Fibroblast of skin of left quadriceps (primary cell): ENCODE data around the gene TMCO4.

Experiments used
- DNase-seq, 2 experiments: peaks; one replicate each; pipeline ENCODE4 v3.0.0-alpha.2; 2013; ENCODE audit warnings: low read depth in 2 of 2

TMCO4 gene

GRCh38 chr1:19687414-19687813 lies 112.3 kb downstream of the TMCO4 start:
- no peak for DNase-seq

GRCh38 chr1:19685994-19686393 lies 113.7 kb downstream of the TMCO4 start:
- no peak for DNase-seq

DNA sequence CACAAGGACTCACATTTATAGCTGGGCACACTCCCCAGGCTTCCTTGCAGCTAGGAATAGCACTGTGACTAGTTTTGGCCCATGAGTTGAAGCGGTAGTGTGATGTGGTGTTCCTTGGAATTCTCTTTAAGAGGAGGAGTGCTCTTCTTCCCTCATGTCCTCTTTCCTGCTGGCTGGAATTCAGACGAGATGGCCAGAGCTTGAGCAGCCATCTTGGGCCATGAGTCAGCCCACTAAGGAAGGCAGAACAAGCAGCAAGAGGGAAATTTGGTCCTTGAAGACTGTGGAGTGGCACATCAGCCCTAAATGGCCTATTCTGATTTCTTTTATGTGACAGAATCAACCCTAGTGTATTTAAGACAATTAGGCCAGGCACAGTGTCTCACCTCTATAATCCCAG lies 115.0 kb downstream of the TMCO4 start:
- DNase-seq, result no peak

- DNase-seq, result no peak
Observed at GRCh38 chr1:19683351-19683750, 116.4 kb downstream of the TMCO4 start.

DNA sequence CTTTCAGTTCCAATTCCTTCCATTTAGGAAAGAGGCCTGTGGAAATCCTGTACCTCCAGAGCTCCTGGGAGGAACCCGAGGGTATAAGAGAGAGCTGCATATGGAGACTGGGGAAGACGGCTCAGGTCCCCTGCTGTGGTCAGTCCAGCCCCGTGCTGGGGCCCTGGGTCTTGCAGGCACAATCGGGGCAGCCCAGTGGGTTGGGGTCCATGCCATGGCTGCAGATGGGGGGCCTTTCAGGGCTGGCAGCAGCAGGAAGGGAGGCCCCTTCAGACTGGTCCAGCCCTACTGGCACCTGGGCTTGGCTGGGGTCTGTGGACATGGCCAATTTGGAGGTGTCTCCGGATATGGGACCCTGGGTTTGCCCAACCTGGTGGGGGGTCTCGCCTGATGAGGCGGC lies 116.8 kb downstream of the TMCO4 start:
- no peak for DNase-seq

- peak; percentile 81 to 84 for DNase-seq
Observed at GRCh38 chr1:19682257-19682656, 117.5 kb downstream of the TMCO4 start.

DNA sequence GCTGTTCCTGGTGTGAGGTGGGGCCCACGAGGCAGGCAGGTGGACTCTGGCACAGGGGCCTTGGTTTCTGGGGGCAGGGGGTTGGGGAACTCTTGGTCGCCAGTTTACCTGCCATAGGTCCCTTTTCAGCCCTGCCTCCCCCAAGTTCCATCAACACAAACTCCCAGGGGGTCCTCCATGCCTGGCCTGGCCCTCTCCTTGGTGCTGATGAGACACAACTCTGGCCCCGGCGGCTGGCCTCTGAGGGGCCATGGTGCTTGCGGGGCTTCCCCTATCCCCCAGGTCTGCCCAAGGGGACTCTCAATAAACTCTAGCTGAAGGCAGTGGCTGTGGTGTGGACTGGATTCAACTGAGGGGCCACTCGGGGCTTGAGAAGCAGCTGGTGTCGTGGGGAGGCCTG lies 119.1 kb downstream of the TMCO4 start:
- no peak for DNase-seq

DNA sequence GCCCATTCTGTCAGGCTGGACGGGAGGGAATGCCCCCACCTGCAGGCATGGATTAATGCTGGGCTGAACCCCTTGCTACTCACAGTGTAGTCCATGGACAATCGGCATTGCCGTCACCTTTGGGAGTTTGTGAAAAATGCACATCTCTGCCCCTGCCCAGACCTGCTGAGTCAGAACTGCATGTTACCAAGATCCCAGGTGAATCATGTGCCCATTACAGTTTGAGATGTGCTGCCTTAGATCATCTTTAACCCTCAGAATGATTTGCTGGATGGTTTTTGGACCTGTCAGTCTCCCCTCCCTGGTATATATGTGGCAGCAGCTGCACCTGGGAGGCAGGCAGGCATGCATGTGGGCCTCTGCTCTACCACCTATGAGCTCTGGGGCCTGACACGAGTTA lies 120.0 kb downstream of the TMCO4 start:
- no peak for DNase-seq

DNA sequence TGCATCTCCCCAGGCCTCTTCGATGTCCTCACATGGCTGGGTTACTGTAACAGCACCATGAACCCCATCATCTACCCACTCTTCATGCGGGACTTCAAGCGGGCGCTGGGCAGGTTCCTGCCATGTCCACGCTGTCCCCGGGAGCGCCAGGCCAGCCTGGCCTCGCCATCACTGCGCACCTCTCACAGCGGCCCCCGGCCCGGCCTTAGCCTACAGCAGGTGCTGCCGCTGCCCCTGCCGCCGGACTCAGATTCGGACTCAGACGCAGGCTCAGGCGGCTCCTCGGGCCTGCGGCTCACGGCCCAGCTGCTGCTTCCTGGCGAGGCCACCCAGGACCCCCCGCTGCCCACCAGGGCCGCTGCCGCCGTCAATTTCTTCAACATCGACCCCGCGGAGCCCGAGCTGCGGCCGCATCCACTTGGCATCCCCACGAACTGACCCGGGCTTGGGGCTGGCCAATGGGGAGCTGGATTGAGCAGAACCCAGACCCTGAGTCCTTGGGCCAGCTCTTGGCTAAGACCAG lies 120.7 kb downstream of the TMCO4 start:
- no peak for DNase-seq

DNA sequence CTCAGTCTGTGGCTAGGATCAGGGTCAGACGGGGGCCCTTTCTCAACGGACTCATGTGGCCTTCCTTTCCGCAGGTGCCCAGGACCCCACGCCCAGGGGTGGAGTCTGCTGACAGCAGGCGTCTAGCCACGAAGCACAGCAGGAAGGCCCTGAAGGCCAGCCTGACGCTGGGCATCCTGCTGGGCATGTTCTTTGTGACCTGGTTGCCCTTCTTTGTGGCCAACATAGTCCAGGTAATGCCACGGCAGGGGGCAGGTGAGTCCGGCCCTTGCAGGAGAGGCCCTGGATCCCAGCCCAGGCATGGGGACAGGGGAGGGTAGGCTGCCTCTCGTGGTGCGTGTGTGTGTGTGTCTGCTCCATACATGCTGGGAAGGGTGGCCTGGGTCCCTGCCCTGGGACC lies 121.2 kb downstream of the TMCO4 start:
- no peak for DNase-seq

GRCh38 chr1:19676438-19676922 lies 123.2 kb downstream of the TMCO4 start:
- DNase-seq, result peak; percentile 31 to 34

- DNase-seq, result no peak
Observed at GRCh38 chr1:19675797-19676196, 123.9 kb downstream of the TMCO4 start.

- DNase-seq, result no peak
Observed at GRCh38 chr1:19672237-19672636, 127.5 kb downstream of the TMCO4 start.

DNA sequence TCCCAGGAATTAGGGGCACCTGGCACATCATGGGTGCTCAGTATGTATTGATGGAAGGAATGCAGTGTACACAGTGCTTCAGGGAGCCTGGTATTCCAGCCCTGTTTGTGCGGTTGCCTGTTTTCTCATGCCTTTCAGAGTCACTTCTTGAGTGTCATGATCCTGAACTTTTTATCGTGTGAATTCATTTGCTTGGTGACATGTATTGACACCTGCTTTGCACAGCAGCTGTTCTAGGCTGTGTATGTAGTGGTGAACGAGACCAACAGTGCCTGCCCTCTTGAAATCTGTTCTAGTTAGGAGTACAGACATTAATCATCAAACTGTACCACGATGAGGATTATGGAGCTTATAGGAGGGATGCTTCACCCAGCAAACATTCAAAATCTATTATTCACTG lies 128.9 kb downstream of the TMCO4 start:
- no peak for DNase-seq

- DNase-seq, result no peak
Observed at GRCh38 chr1:19668888-19669287, 130.8 kb downstream of the TMCO4 start.

- no peak for DNase-seq
Observed at GRCh38 chr1:19665496-19666465, 133.9 kb downstream of the TMCO4 start.

DNA sequence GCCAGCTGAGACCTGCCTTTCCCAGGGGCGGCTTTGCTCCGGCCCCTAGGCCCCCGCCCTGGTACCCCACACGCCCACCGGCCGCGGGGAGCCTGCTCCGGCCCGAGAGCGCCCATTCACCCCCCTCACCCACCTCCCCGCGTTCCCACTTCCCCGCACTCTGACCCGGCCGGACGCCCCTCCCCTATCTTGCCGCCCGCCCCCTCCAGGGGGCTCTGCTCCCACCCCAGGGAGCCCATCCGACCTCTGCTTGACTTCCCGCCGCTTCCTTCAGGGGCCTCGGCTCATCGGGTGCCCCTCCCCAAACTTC lies 134.6 kb downstream of the TMCO4 start:
- no peak for DNase-seq

GRCh38 chr1:19664453-19665185 lies 135.1 kb downstream of the TMCO4 start, which contains the start of gene HTR6:
Gene HTR6 (plus strand): TSS chr1:19664875. CDS start chr1:19665754, 879 bp downstream.
- DNase-seq, result no peak

- DNase-seq, result no peak
Observed at GRCh38 chr1:19662313-19662712, 137.4 kb downstream of the TMCO4 start.

- no peak for DNase-seq
Observed at GRCh38 chr1:19661721-19662228, 137.9 kb downstream of the TMCO4 start.

- DNase-seq, result no peak
Observed at GRCh38 chr1:19658186-19658585, 141.5 kb downstream of the TMCO4 start.

DNA sequence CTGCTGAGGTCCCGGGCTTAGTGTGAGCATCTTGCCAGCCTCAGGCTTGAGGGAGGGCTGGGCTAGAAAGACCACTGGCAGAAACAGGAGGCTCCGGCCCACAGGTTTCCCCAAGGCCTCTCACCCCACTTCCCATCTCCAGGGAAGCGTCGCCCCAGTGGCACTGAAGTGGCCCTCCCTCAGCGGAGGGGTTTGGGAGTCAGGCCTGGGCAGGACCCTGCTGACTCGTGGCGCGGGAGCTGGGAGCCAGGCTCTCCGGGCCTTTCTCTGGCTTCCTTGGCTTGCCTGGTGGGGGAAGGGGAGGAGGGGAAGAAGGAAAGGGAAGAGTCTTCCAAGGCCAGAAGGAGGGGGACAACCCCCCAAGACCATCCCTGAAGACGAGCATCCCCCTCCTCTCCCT lies 142.2 kb downstream of the TMCO4 start:
- no peak for DNase-seq
